Tibial artery (tissue), 4 donors: ENCODE results near the gene POLR1E.

ENCODE experiments used
- DNase-seq, 2 donors: peaks; one replicate each; pipeline ENCODE4 v3.0.0-alpha.2; 2019
- H3K27ac ChIP-seq, 2 donors: fragments of 200-600 bp; sonication (generic) in 1 of 2; 1 replicate in 1 of 2; 2 replicates in 1 of 2; pipeline ENCODE4 v1.5.1; 2018 to 2019; ENCODE audit warnings: mild to moderate bottlenecking in 1 of 2
- H3K27me3 ChIP-seq, 2 donors: fragments of 200-600 bp; sonication (generic) in 1 of 2; one replicate each; pipeline versions ENCODE4 v1.5.1 to v1.6.0; 2016 to 2019
- H3K36me3 ChIP-seq, 3 donors: fragments of 200-600 bp; sonication (generic) in 2 of 3; one replicate each; pipeline ENCODE4 v1.5.1; 2016 to 2019; ENCODE audit warnings: mild to moderate bottlenecking in 2 of 3
- H3K4me1 ChIP-seq, 4 donors: fragments of 200-600 bp; sonication (generic) in 2 of 4; 1 replicate in 3 of 4; 2 replicates in 1 of 4; pipeline ENCODE4 v1.5.1; 2016 to 2019
- H3K4me3 ChIP-seq, 2 donors: fragments of 200-600 bp; sonication (generic) in 1 of 2; 1 replicate in 1 of 2; 2 replicates in 1 of 2; pipeline ENCODE4 v1.5.1; 2018 to 2019; ENCODE audit warnings: mild to moderate bottlenecking in 2 of 2
- H3K9me3 ChIP-seq, 3 donors: fragments of 200-600 bp; sonication (generic) in 1 of 3; one replicate each; pipeline ENCODE4 v1.5.1; 2016 to 2019
- intact Hi-C: fragments of 100-400 bp; cut with DNase I; formaldehyde crosslinking; loops from one replicate; pipeline ENCODE4 v1.15.0; 2023; ENCODE audit warnings: low total_unique reads
- TF ChIP-seq, protein P1 (sequence below), 2 experiments: fragments of 200-600 bp in 1 of 2; fragments of 450-650 bp in 1 of 2; IDR thresholded peaks; one replicate each; pipeline ENCODE4 v1.5.1; 2017 to 2019; ENCODE audit warnings: antibody characterized with exemption in 2 of 2, mild to moderate bottlenecking in 1 of 2, moderate library complexity in 1 of 2

POLR1E gene

DNA sequence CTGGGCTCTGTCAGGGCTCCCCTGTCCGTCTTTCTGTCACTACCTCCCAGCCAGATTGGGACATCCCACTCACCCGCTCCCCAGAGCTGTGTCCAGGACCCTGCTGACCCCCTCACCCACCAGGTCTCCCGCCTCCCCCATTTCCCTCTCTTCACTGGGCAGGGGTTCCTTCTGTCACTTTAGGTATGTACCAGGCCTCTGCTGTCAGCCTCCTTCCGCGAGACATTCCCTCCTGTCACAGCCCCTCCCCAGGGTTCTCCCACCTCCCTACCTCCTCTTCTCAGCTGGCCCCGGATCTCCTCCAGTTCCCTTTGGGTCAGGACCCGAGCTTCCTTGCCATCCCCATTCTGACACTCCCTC is 488 bp downstream of the POLR1E start:
- peaks cover 15 to 20% (median 17%) of the 10 kb centered on the region in 3 donors for H3K36me3 ChIP-seq
- H3K27ac ChIP-seq, result peak overlapping the region; percentile 86 to 91
- no peaks in the 10 kb centered on the region for H3K9me3 ChIP-seq
- no peaks in the 10 kb centered on the region for H3K27me3 ChIP-seq
- intact Hi-C loops, result loop anchor here (5.0 kb wide), 1 partner anchor 316 kb away; the partner anchor contains the start of gene DCAF10
- no peak for DNase-seq
- H3K4me1 ChIP-seq, result peaks cover 5 to 29% (median 27%) of the 10 kb centered on the region in 4 donors
- H3K4me3 ChIP-seq, result peak overlapping the region; percentile 70 to 80
- TF ChIP-seq, protein P1, sequence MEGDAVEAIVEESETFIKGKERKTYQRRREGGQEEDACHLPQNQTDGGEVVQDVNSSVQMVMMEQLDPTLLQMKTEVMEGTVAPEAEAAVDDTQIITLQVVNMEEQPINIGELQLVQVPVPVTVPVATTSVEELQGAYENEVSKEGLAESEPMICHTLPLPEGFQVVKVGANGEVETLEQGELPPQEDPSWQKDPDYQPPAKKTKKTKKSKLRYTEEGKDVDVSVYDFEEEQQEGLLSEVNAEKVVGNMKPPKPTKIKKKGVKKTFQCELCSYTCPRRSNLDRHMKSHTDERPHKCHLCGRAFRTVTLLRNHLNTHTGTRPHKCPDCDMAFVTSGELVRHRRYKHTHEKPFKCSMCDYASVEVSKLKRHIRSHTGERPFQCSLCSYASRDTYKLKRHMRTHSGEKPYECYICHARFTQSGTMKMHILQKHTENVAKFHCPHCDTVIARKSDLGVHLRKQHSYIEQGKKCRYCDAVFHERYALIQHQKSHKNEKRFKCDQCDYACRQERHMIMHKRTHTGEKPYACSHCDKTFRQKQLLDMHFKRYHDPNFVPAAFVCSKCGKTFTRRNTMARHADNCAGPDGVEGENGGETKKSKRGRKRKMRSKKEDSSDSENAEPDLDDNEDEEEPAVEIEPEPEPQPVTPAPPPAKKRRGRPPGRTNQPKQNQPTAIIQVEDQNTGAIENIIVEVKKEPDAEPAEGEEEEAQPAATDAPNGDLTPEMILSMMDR (IDR thresholded peaks at IDR 0.05), result no peak

DNA sequence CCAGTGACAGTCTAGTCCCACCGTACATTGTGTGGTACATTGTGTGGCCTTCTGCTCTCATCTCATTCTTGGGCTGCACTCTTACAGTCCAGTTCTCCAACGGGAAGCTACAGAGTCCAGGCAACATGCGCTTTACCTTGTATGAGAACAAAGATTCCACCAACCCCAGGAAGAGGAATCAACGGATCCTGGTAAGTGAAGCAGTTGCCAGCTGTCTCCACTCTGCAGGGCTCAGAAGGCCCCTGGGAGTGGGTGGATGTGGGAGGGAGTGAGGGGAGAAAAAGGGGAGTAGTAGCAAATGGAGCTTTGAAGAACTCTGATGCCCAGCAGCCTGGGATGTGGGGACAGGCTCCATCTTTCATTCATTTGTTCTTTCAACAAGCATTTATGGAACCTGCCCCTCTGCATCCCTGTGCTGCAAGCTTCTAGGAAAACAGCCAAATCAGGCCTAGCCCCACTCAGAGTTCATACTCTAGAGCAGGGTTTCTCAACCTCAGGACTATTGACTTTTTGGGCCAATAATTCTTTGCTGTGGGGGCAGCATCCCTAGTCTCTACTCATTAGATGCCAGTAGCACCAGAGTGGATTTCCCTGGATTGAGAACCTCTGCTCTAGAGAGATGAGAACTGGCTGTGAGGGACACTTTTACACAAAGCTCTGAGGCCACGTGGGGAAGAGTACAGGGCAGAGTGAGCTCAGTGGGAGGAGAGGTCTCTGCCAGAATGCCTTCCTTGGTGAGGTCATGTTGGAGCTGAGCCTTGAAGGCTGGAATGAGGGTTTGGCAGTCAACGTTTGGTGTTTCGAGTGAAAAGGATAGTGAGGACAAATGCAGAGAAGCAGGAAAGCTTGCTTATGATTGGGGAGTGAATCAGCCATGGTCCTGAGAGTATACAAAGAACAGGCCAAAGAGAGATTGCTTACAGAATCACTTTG is 1.1 kb downstream of the POLR1E start:
- TF ChIP-seq, protein P1 (IDR thresholded peaks at IDR 0.05), result no peak
- intact Hi-C loops, result loop anchor here (5.0 kb wide), 1 partner anchor 315 kb away; the partner anchor contains the start of gene DCAF10
- peak overlapping the region; percentile 70 to 80 for H3K4me3 ChIP-seq
- peaks cover 5 to 29% (median 27%) of the 10 kb centered on the region in 4 donors for H3K4me1 ChIP-seq
- no peaks in the 10 kb centered on the region for H3K9me3 ChIP-seq
- H3K27me3 ChIP-seq, result no peaks in the 10 kb centered on the region
- DNase-seq, result peak; percentile 73 to 78
- peaks cover 16 to 27% (median 21%) of the 10 kb centered on the region in 3 donors for H3K36me3 ChIP-seq
- H3K27ac ChIP-seq, result peak overlapping the region; percentile 86 to 91

DNA sequence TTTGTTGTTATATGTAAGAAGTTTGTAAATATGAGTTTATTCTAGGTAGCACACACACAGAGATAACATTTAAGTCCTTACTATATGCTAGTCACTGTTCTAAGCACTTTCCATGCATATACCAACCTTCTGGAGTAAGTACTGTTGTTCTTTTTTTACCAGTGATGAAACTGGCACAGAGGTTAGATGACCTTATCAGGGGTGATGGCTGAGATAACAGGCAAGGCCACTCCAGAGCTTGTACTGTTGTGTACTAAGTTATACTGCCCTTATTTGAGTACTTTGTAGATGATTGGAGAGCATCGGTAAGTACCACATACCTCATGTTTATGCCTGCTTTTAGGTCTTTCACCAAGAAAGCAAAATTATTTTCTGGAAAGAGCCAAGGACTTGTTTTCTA is 6.2 kb downstream of the POLR1E start:
- no peak overlapping the region for H3K27ac ChIP-seq
- peaks cover 0 to 28% (median 14%) of the 10 kb centered on the region in 4 donors for H3K4me1 ChIP-seq
- intact Hi-C loops, result no loop called here
- peaks cover 35 to 74% (median 61%) of the 10 kb centered on the region in 3 donors for H3K36me3 ChIP-seq
- H3K4me3 ChIP-seq, result no peak overlapping the region
- no peaks in the 10 kb centered on the region for H3K27me3 ChIP-seq
- no peak for DNase-seq
- H3K9me3 ChIP-seq, result no peaks in the 10 kb centered on the region
- TF ChIP-seq, protein P1 (IDR thresholded peaks at IDR 0.05), result no peak

DNA sequence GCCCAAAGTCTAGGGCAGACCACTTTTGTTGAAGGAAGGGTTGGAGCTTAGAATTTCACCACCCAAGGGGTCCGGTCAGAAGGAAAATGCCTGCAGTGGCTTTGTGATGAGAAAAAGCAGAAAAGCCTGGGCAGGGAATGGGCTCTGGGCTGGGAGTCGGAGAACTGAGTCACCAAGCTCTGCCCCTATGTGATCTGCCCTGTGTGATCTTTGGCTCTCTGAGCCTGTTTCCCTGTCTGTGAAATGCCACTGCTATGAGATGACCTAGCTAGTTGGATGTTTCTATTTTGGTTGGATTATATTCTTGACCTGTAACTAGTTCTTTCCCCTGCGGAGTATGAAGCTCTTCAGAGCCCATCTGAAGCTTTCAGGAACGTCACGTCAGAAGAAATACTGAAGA is 9.8 kb downstream of the POLR1E start:
- Histone ChIP-seq H3K27ac (peak overlapping the region; percentile 5 to 12), H3K27me3 (no peaks in the 10 kb centered on the region), H3K4me1 (peaks cover 0 to 15% (median 2%) of the 10 kb centered on the region in 4 donors), H3K9me3 (no peaks in the 10 kb centered on the region), H3K36me3 (peaks cover 50 to 97% (median 84%) of the 10 kb centered on the region in 3 donors), H3K4me3 (no peak overlapping the region)
- intact Hi-C loops, result no loop called here
- TF ChIP-seq, protein P1 (IDR thresholded peaks at IDR 0.05), result no peak
- DNase-seq, result no peak

DNA sequence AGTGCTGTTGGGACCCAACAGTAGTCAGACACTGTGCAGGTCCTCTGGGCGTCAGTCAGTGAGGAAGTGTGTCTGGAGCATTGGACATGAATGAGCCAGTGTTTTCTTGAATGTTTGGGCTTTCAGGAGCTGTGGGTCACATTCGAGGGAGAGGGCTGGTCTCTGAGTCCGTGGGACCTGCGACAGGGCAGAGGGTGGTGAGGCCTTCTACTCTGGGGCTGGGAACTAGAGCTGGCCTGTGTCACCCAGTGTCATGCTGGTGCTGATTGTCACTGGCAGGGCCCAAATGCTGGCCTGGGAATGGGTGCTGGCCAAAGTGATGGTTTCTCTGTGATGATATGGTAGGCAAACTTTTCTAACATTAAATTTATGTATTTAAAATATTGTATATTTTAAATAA is 10.3 kb downstream of the POLR1E start:
- DNase-seq, result no peak
- Histone ChIP-seq H3K36me3 (peaks cover 52 to 97% (median 84%) of the 10 kb centered on the region in 3 donors), H3K4me3 (no peak overlapping the region), H3K27ac (peak overlapping the region; percentile 5 to 12), H3K27me3 (no peaks in the 10 kb centered on the region), H3K4me1 (peaks cover 0 to 15% (median 2%) of the 10 kb centered on the region in 4 donors), H3K9me3 (no peaks in the 10 kb centered on the region)
- intact Hi-C loops, result no loop called here
- TF ChIP-seq, protein P1 (IDR thresholded peaks at IDR 0.05), result no peak
